Mesodermal cell (in vitro differentiated cells): ENCODE data around the gene TOMM34.

Experiments
- H3K27ac ChIP-seq: 2 replicates; pipeline ENCODE4 v1.7.0; 2013; ENCODE audit warnings: mild to moderate bottlenecking, low read depth, low read length, moderate library complexity; ENCODE audit not compliant: severe bottlenecking
- H3K36me3 ChIP-seq: 2 replicates; pipeline ENCODE4 v1.7.1; 2013; ENCODE audit warnings: mild to moderate bottlenecking, low read length, moderate library complexity; ENCODE audit not compliant: control insufficient read depth, insufficient read depth
- H3K4me1 ChIP-seq: one replicate; pipeline ENCODE4 v1.7.1; 2013; ENCODE audit warnings: mild to moderate bottlenecking, low read length; ENCODE audit not compliant: insufficient read depth, control insufficient read depth, poor library complexity, severe bottlenecking
- H3K4me3 ChIP-seq: 2 replicates; pipeline ENCODE4 v1.7.0; 2013; ENCODE audit warnings: low read length, control low read depth, mild to moderate bottlenecking; ENCODE audit not compliant: insufficient read depth, poor library complexity, severe bottlenecking; ENCODE audit errors: extremely low read depth
- H3K9me3 ChIP-seq: 2 replicates; pipeline ENCODE4 v1.7.1; 2013; ENCODE audit warnings: mild to moderate bottlenecking, low read length, moderate library complexity; ENCODE audit not compliant: control insufficient read depth
- WGBS, 2 experiments: methylation state at CpG; one replicate each; pipeline ENCODE4 v1.1.5; 2013; ENCODE audit warnings: missing lambda C conversion rate in 2 of 2; ENCODE audit not compliant: insufficient coverage in 2 of 2; 5-methylcytosine and 5-hydroxymethylcytosine counted together

The TOMM34 gene

GRCh38 chr20:44910690-44911262 lies 49.4 kb downstream of the TOMM34 start:
- 41 to 52% methylated on average over 9 to 12 of the region's 17 CpGs for WGBS, 2 experiments
- peak overlapping the region; percentile 61 for H3K4me3 ChIP-seq
- H3K27ac ChIP-seq, result peak overlapping the region; percentile 71
- no peaks in the 10 kb centered on the region for H3K9me3 ChIP-seq
- H3K4me1 ChIP-seq, result peaks cover 6% of the 10 kb centered on the region
- peaks cover 61% of the 10 kb centered on the region for H3K36me3 ChIP-seq

GRCh38 chr20:44909872-44910689 lies 50.1 kb downstream of the TOMM34 start, which contains the start of gene PABPC1L:
Gene PABPC1L (plus strand): TSS chr20:44910060. CDS start chr20:44910144, 84 bp downstream.
- Histone ChIP-seq H3K4me3 (peak within 1 kb of the TSS; percentile 61), H3K9me3 (no peaks in the 10 kb centered on the region), H3K4me1 (peaks cover 6% of the 10 kb centered on the region), H3K36me3 (peaks cover 66% of the 10 kb centered on the region), H3K27ac (peak within 1 kb of the TSS; percentile 58)
- 2 to 3% methylated on average over 42 to 59 of the region's 61 CpGs for WGBS, 2 experiments

GRCh38 chr20:44908987-44909871 lies 51.0 kb downstream of the TOMM34 start:
- Histone ChIP-seq H3K4me3 (peak overlapping the region; percentile 61), H3K27ac (peak overlapping the region; percentile 58), H3K9me3 (no peaks in the 10 kb centered on the region), H3K36me3 (peaks cover 67% of the 10 kb centered on the region), H3K4me1 (peaks cover 6% of the 10 kb centered on the region)
- WGBS, 2 experiments, result 43 to 62% methylated on average over 12 to 13 of the region's 14 CpGs

GRCh38 chr20:44904377-44904776 lies 55.8 kb downstream of the TOMM34 start:
- Histone ChIP-seq H3K27ac (no peak overlapping the region), H3K4me1 (peaks cover 5% of the 10 kb centered on the region), H3K9me3 (no peaks in the 10 kb centered on the region), H3K36me3 (peaks cover 85% of the 10 kb centered on the region), H3K4me3 (no peak overlapping the region)
- 100% methylated on average over 3 to 4 of the region's 5 CpGs for WGBS, 2 experiments

- H3K27ac ChIP-seq, result peak overlapping the region; percentile 13
- H3K36me3 ChIP-seq, result peaks cover 83% of the 10 kb centered on the region
- no peaks in the 10 kb centered on the region for H3K9me3 ChIP-seq
- WGBS, 2 experiments, result 100% methylated on average over 1 to 2 of the region's 2 CpGs
- H3K4me3 ChIP-seq, result no peak overlapping the region
- H3K4me1 ChIP-seq, result peaks cover 5% of the 10 kb centered on the region
These were observed 58.2 kb downstream of the TOMM34 start for GRCh38 chr20:44901974-44902373.

- 88 to 94% methylated on average over 4 to 5 of the region's 5 CpGs for WGBS, 2 experiments
- peaks cover 74% of the 10 kb centered on the region for H3K36me3 ChIP-seq
- no peak overlapping the region for H3K27ac ChIP-seq
- peaks cover 12% of the 10 kb centered on the region for H3K4me1 ChIP-seq
- no peak overlapping the region for H3K4me3 ChIP-seq
- no peaks in the 10 kb centered on the region for H3K9me3 ChIP-seq
These were observed 59.9 kb downstream of the TOMM34 start for GRCh38 chr20:44900231-44900854.

- H3K36me3 ChIP-seq, result peaks cover 67% of the 10 kb centered on the region
- no peaks in the 10 kb centered on the region for H3K9me3 ChIP-seq
- no peak overlapping the region for H3K27ac ChIP-seq
- H3K4me3 ChIP-seq, result no peak overlapping the region
- peaks cover 12% of the 10 kb centered on the region for H3K4me1 ChIP-seq
- WGBS, 2 experiments, result no CpG with 5 or more reads among the region's 1 CpG
These were observed 63.1 kb downstream of the TOMM34 start for GRCh38 chr20:44897133-44897532.

- H3K4me3 ChIP-seq, result no peak overlapping the region
- WGBS, 2 experiments, result 100% methylated on average over 1 of the region's 1 CpG
These were observed 63.6 kb downstream of the TOMM34 start for GRCh38 chr20:44896583-44896982.

GRCh38 chr20:44894959-44895358 lies 65.2 kb downstream of the TOMM34 start:
- WGBS, 2 experiments, result 88 to 94% methylated on average over 2 of the region's 2 CpGs
- no peak overlapping the region for H3K4me3 ChIP-seq
- peak overlapping the region; percentile 10 for H3K27ac ChIP-seq
- no peaks in the 10 kb centered on the region for H3K9me3 ChIP-seq
- peaks cover 70% of the 10 kb centered on the region for H3K36me3 ChIP-seq
- peaks cover 7% of the 10 kb centered on the region for H3K4me1 ChIP-seq

More at GRCh38 chr20:44896583-44896982, 63.6 kb downstream of the TOMM34 start:
- H3K9me3 ChIP-seq, result no peaks in the 10 kb centered on the region
- peaks cover 11% of the 10 kb centered on the region for H3K4me1 ChIP-seq
- H3K27ac ChIP-seq, result no peak overlapping the region
- peaks cover 69% of the 10 kb centered on the region for H3K36me3 ChIP-seq
